ENCODE results near the gene IRF2.

Gene IRF2

GRCh38 chr4:184474263-184475095 lies at the start of gene IRF2:
TSS of gene IRF2 (minus strand) at chr4:184474550. CDS start at chr4:184429064, 45,486 bp downstream.
- DNase-seq (ENCODE audit: low read depth, low spot score): peak; percentile 94

DNA sequence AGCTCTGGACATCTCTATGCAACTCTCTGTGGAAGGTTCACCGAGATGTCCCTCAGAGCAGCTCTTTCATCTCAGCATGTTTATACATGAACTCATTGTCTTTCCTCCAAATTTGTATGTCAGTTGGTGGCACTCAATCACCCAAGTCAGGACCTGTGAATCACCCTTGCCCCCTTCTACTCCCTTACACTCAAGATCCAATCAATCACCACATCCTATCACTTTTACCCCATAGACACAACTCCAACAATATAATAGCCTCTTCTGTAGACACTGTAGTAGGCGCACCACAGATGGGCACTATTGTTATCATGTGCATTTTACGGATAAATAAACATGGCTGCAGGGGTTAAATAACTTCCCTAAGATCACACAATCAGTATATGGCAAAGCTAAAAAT lies 41.3 kb upstream of the IRF2 start:
- DNase-seq (ENCODE audit: low read depth, low spot score): no peak

- DNase-seq (ENCODE audit: low read depth, low spot score): no peak
These were observed 40.0 kb upstream of the IRF2 start for GRCh38 chr4:184514121-184514988.

- no peak for DNase-seq (ENCODE audit: low read depth, low spot score)
These were observed 39.4 kb upstream of the IRF2 start for GRCh38 chr4:184513802-184514120.

GRCh38 chr4:184511156-184511555 lies 36.8 kb upstream of the IRF2 start:
- DNase-seq (ENCODE audit: low read depth, low spot score): no peak

DNA sequence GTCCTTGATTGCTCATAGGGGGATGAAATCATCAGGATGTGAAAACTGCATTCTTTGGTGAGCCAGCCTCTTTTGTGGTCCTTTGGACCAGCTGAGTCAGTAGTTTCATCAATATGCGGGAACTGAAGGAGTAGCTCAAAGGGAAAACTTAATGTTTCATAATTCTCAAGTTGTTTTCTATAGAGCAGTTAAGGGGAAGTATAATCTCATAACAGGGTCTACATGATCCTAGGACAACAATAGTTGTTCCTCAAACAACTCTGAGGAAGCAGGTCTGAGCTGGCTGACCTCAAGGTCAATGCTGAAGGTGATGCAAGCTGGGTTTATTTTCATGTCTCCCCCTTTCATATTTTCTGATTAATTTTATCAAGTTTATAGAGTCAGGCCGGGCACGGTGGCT lies 36.1 kb upstream of the IRF2 start:
- DNase-seq (ENCODE audit: low read depth, low spot score): no peak

DNA sequence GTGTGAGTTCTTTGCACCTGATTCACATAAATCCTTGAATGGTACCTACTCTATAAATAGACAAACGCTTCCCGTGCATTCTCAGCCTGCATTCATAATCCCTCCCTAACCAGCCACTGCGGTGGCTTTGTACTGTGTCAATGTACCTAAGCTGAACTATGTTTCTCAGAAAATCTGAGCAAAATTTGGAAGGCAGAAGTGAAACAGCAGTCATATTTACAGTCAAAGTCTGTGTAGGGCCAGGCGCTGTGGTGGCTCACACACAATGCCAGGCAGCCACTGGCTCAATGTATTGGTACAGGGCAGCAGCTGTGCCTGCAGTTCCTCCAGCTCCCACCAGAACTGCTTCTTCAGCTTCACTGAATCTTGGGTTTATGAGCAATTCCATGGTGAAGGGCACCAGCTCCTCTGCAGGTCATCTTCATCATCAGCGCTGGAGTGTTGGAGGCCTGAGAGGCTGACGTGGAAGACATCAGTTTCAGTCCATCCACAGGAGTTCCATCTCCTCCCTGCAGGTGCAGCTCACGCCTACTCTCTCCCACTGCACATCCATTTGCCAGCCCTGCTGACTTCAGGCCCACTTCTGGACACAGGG lies 32.3 kb upstream of the IRF2 start:
- no peak for DNase-seq (ENCODE audit: low read depth, low spot score)

DNA sequence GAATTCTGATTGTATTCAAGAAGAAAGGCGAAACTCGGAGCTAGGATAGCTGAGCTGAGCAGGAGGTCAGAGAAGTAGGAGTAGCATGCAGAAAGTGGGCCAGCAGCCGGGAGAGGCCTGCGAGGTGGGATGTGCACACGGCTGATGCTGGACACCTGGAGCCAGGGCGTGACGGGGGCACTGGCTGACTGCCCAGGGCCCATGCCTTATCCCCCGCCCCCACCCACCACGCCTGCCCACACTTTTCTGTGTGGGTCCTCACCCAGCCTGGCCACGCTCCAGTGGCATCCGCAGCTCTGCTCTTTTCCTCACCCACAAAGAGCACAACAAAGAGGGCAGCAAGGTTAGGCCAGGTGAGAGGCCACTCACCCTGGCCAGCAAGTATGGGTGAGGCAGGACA lies 30.0 kb upstream of the IRF2 start:
- DNase-seq (ENCODE audit: low read depth, low spot score): no peak

DNA sequence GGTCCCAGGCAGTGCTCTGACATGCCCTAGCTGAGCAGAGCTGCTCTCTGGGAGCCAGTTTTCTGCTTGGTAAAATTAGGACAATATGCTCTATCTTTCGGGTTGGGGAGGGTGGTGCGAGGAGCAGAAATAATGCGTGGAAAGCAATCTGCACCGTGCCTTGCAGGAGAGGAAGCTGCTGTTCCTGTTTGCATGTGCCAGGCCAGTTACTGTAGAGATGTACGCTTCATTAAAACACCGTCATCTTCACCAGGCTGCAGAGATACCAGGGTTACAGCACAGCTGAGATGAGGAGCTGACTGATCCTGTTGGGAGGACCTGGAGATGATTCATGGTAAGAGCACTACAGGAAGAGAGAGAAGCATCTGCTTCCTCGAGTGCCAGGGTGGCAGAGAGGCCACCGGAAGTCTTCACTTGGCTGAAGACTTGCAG lies 29.5 kb upstream of the IRF2 start:
- DNase-seq (ENCODE audit: low read depth, low spot score): no peak

DNA sequence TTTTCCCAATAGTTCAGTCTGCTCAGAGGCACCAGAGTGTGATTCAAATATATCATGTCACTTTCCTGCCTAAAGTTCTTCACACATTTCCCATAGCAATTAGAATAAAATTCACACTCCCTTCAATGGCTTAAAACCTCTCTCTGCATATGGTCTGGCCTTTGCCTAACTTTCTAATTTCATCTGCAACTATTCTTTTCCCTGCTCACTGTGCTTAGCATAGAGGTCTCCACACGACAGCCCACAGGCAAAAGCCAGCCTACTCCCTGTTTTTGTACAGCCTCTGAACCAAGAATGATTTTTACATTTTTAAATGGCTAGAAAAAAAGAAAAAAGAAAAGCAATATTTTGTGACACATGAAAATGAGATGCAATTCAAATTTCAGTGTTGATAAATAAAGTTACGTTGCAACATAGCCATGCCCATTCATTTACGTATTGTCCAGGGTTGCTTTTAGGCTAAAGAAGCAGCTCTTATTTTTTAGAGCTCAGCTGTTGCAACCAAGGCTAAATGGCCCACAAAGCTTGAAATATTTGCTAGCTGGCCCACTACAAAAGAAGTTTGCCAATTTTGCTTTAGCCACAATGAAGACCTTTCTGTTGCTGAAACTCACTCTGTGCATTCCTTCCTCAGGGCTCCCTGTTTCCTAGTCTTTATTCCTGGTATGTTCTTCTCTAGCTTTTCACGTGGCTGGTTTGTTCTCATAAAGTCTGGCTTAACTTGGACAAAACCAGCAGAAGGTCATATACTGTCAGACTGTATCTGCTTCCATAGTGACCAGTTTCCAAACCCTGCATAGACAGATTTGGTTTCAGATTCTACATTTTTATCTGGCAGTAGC lies 26.6 kb upstream of the IRF2 start:
- no peak for DNase-seq (ENCODE audit: low read depth, low spot score)

DNA sequence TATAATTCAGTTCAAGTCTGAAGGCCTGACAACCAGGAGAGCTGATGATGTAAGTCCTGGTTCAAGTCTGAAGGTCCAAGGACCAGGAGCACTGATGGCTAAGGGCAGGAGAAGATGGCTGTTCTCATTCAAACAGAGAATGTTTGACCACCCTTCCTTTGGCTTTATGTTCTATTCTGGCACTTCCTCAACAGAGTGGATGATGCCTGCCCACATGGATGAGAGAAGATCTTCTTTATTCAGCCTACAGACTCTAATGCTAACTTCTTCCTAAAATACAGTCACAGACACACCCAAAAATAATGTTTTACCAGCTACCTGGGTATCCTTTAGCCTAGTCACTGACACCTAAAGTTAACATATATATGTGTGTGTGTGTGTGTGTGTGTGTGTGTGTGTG lies 25.6 kb upstream of the IRF2 start:
- DNase-seq (ENCODE audit: low read depth, low spot score): no peak

DNA sequence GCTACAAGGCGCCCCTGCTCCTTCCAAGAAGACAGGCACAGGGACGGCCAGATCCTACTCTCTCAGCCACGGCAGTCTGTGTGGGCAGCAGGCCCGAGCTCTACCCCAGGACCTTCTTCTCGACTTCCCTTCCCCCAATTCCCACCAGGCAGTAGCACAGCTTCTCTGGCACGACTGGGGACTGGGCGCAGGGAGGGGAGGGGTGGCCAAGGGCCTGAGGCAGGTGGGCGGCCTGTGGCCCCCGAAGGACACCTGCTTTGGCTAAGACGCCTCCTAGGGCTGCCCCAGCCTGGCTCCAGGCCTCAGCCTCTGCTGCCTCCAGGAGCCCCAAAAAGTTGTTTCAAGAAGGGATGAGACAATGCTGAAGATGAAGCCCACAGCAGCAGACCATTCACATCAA lies 24.2 kb upstream of the IRF2 start:
- DNase-seq (ENCODE audit: low read depth, low spot score): no peak

DNA sequence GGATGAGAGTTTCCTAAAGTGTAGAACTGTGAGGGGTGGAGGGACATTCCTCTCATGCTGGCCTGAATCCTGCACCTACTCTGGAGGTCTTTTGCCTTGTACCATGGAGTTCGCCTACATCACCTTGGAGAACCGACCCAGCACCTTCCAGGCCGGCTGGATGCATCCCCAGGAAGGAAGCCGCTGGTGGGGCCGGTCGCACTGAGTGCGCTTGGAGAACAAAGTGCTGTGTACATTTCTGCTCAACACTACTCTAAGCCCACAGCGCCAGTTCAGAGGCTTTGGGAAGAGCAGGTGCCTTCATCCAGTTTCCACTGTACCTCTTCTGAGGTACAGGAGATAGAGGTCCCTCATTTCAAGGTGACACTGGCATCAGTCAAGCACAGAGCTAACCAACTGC lies 15.4 kb upstream of the IRF2 start:
- DNase-seq (ENCODE audit: low read depth, low spot score): no peak

GRCh38 chr4:184487503-184487902 lies 13.2 kb upstream of the IRF2 start:
- DNase-seq (ENCODE audit: low read depth, low spot score): no peak

GRCh38 chr4:184485279-184485678 lies 10.9 kb upstream of the IRF2 start:
- DNase-seq (ENCODE audit: low read depth, low spot score): no peak

DNA sequence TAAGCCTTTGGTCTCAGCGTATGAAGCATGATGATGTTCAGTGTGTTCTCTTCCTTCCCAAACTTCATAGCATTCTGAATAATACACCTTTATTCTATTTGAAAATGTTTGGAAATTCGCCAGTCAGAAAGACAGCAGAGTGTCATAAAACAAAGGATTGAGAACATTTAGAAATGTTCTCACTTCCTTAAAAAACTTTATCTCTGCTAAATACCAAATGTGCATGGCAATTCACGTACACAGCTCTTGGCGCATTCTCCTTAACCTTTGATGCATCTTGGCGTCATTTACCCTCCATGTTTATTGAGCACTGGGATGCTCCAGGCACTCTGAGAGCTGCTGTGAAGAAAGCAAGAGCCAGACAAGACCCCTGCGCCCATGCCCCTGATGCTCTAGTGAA lies 7.2 kb upstream of the IRF2 start:
- no peak for DNase-seq (ENCODE audit: low read depth, low spot score)

- DNase-seq (ENCODE audit: low read depth, low spot score): no peak
These were observed 5.2 kb upstream of the IRF2 start for GRCh38 chr4:184479516-184479950.

DNA sequence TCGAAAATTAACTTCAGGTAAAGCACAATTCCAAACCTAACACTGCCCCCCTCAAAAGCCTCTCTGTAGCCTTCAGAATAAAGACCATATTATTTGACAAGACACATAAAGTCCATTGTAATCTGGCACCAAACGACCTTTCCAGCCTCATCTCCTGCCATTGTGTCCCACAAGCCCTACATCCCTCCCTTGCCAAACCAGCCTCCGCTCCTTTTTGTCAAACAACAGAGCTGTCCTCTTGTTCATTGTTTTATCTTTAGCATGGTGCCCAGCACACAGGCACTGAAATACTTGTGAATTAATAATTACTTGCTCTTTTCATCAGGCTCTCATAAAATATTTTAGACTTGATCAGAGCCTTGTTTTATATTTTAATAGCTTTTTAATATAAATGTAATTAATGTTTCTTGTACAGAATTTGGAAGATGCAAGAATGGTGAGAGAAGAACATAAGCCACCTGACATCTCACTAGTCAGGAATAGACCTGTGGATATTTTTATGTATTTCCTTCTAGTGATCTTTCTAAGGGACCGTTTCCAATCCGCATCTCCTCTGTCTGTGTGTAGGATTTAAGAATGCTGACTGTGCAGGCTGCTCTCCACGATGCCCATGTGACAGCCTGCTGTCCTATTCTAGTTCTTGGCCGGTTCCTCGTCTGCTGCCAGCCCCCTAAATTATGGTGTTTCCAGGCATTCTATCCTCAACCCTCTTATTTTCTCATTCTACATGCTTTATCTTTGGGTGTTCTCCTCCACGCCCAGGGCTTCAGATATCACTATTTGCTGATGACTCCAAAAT lies 3.0 kb upstream of the IRF2 start:
- no peak for DNase-seq (ENCODE audit: low read depth, low spot score)

GRCh38 chr4:184476695-184477094 lies 2.3 kb upstream of the IRF2 start:
- DNase-seq (ENCODE audit: low read depth, low spot score): no peak

GRCh38 chr4:184475498-184475897 lies 1.1 kb upstream of the IRF2 start:
- DNase-seq (ENCODE audit: low read depth, low spot score): no peak

- DNase-seq (ENCODE audit: low read depth, low spot score): peak; percentile 49
These were observed 729 bp upstream of the IRF2 start for GRCh38 chr4:184475096-184475461.

Measured in activated naive CD8-positive, alpha-beta T cell treated with anti-CD3 and anti-CD28 coated beads, Interleukin-2, amount 50 U/mL, for 16 hours (primary cell).